ENCODE measurements around the gene TRIM29.

Gene TRIM29

DNA sequence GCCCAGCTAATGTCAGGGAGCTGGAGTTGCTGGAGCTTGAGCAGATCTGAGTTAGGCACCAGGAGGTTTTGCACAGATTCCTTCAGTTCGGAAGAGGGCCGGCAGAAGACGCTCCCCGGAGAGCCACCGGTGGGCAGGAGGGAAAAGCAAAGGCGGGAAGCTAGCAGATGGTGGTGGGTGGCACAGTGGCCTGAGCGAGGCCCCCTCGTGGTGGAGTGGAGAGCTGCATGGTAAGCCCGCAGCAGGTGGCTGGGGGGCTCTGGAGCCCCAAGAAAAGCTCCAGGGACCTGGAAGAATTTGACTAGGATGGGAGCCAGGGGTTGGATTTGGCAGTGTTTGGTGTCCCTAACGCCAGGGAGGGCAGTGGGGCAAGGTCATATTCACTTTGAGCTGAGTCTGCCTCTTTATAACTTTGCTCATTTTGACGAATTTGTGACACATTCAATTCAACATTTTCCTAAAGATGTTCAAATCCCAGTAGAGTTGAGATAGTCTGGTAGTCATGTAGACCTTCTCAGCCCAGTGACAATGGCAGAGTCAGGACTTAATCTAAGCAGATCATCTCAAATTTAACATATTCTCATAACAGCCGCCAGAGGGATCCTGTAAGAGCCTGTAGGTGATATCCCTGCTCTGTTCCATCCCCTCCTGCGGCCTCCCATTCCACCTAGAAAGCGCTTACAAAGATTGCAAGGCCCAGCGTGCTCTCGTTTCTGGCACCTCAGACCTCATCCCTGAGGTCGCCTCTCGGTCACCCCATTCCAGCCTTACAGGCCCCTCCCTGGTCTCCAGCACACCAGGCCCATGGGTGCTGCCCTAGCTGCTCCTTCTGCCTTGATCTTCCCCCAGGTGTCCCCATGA is 57.9 kb downstream of the TRIM29 start:
- DNase-seq: no peak
- in situ Hi-C loops (cut with MboI; ENCODE audit: low pct_unique_long_range_greater_than_20kb, low sequenced_read_pairs): no loop called here

DNA sequence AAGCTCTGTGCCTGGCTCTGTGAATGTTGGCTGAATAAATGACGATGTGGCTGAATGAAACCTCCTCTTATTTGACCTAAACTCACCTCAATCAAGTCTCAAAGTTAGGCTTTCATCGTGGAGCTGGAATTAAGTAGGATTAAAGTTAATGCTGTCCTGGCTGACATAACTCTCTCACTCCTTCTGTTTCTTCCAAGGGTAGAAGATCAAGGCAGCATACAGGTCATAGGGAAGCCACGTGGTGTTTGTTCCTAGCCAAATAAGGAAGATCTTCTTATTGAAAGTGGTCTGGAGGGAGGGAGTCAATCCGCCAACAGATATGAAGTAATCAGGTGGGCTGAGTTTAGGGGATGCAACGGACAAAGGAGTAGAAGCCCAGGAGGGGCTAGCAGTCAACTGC is 59.5 kb downstream of the TRIM29 start:
- DNase-seq: no peak
- in situ Hi-C loops (cut with MboI; ENCODE audit: low pct_unique_long_range_greater_than_20kb, low sequenced_read_pairs): no loop called here

DNA sequence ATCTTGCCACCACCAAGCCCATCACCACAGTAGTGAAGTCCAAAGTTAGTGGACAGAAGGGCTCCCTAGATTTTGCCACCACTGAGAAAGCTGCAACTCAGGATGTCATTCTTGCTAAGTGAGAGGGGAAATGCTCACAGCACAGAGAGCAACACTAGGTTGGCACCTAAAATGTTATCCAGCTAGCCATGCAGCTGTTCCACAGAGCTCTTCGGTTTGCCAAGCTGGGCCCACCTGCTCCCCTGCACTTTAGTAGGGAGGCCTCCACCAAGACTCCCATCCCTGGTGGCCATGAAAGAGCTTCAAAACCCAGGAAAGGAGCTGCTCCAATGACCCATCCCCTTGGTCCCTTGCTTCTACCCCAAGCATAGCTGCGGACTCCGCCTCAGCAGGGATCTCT is 63.8 kb downstream of the TRIM29 start:
- in situ Hi-C loops (cut with MboI; ENCODE audit: low pct_unique_long_range_greater_than_20kb, low sequenced_read_pairs): no loop called here
- no peak for DNase-seq

DNA sequence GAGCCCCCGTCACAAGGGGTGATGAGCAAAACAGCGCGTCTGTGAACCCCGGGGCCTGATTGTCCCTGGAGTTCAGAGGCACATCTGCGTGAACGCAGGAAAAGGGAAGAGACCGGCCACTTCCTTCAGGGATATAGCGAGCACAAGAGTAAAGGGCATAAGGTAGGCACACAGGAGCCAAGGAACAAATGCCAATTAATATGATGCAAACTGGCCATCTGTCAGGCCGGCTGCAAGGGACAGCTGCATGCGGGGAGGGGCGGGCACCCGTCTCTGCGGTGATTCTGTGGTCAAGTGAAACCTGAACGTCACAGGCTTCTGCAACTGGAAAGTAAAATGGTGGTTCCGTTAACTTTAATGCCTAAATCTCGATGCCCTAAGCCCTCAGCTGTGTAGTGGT is 64.7 kb downstream of the TRIM29 start:
- in situ Hi-C loops (cut with MboI; ENCODE audit: low pct_unique_long_range_greater_than_20kb, low sequenced_read_pairs): no loop called here
- no peak for DNase-seq

GRCh38 chr11:120068114-120068573 is 69.8 kb downstream of the TRIM29 start:
- peak; percentile 47 for DNase-seq
- in situ Hi-C loops (cut with MboI; ENCODE audit: low pct_unique_long_range_greater_than_20kb, low sequenced_read_pairs): no loop called here

- DNase-seq: no peak
- in situ Hi-C loops (cut with MboI; ENCODE audit: low pct_unique_long_range_greater_than_20kb, low sequenced_read_pairs): no loop called here
Measured at GRCh38 chr11:120067438-120068113, 70.3 kb downstream of the TRIM29 start.

GRCh38 chr11:120066738-120067437 is 71.0 kb downstream of the TRIM29 start:
- no peak for DNase-seq
- in situ Hi-C loops (cut with MboI; ENCODE audit: low pct_unique_long_range_greater_than_20kb, low sequenced_read_pairs): no loop called here

- DNase-seq: no peak
- in situ Hi-C loops (cut with MboI; ENCODE audit: low pct_unique_long_range_greater_than_20kb, low sequenced_read_pairs): no loop called here
Measured at GRCh38 chr11:120065876-120066275, 72.0 kb downstream of the TRIM29 start.

GRCh38 chr11:120065176-120065575 is 72.7 kb downstream of the TRIM29 start:
- in situ Hi-C loops (cut with MboI; ENCODE audit: low pct_unique_long_range_greater_than_20kb, low sequenced_read_pairs): no loop called here
- no peak for DNase-seq

DNA sequence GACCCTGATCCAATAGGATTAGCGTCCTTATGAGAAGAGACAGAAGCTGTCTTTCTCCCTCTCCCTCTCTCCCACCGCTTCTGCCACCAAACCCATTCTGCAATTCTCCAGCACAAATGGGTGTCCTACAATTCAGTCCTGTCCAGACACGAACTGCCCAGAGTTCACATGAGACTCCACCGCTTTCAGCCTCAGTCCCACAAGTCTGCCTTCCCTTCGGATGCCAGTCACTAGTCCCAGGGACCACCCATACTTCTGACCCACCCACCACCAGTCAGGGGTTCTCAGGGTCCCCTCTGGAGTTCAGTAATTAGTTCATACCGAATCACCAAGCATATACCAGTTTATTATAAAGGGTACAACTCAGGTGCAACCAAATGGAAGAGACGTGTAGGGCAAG is 73.6 kb downstream of the TRIM29 start:
- DNase-seq: no peak
- in situ Hi-C loops (cut with MboI; ENCODE audit: low pct_unique_long_range_greater_than_20kb, low sequenced_read_pairs): no loop called here

DNA sequence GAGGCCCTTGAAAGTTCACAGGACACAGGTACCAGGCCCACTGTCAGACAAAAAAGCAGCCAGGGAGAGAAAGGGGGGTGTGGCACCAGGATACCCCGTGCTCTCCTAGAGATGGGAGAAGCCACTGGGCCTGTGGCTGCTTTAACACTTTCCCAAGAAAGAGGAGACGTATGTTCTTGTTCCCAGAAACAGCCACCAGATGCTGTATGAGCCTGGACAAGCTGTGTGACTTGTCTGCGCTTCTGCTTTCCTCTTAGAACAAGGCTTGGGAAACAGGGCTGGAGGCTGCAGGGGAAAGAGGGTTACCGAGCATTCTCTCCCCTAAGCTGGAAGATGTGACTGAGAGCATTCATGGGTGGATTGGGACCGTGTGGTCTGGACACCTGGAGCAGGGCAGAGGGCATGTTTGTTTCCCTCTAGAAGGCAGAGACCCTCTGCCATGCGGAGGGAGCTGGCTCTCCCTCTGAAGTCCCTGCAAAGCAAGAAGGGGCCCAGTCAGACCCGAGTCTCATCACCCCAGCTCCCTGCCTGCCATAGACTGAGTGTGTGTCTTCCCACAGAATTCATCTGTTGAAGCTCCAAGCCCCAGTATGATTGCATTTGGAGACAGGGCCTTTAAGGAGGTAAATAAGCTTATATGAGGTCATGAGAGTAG is 74.1 kb downstream of the TRIM29 start:
- in situ Hi-C loops (cut with MboI; ENCODE audit: low pct_unique_long_range_greater_than_20kb, low sequenced_read_pairs): no loop called here

DNA sequence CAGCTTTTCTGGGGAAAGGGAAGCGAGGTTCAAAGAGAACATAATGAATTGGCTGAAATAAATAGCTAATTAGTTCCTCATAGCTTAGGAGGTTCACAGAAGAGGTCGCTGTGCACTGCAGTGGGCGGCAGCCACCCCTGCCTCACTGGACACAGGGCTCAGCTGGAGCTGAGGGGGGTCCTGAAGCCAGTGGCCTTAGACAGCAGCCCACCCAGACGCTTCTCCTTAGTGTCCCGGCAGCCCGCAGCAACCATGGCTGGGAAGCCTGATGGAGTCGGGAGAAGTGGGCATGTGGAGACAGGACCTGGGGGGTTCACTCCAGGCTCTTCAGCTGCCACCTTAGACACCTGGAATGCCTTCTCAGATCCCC is 75.4 kb downstream of the TRIM29 start:
- DNase-seq: no peak
- in situ Hi-C loops (cut with MboI; ENCODE audit: low pct_unique_long_range_greater_than_20kb, low sequenced_read_pairs): no loop called here

More for the DNA sequence above, 74.1 kb downstream of the TRIM29 start:
- no peak for DNase-seq

- DNase-seq: no peak
- in situ Hi-C loops (cut with MboI; ENCODE audit: low pct_unique_long_range_greater_than_20kb, low sequenced_read_pairs): no loop called here
Measured at GRCh38 chr11:120061761-120062560, 76.0 kb downstream of the TRIM29 start.
